ENCODE measurements around the gene MNT.

MNT gene

DNA sequence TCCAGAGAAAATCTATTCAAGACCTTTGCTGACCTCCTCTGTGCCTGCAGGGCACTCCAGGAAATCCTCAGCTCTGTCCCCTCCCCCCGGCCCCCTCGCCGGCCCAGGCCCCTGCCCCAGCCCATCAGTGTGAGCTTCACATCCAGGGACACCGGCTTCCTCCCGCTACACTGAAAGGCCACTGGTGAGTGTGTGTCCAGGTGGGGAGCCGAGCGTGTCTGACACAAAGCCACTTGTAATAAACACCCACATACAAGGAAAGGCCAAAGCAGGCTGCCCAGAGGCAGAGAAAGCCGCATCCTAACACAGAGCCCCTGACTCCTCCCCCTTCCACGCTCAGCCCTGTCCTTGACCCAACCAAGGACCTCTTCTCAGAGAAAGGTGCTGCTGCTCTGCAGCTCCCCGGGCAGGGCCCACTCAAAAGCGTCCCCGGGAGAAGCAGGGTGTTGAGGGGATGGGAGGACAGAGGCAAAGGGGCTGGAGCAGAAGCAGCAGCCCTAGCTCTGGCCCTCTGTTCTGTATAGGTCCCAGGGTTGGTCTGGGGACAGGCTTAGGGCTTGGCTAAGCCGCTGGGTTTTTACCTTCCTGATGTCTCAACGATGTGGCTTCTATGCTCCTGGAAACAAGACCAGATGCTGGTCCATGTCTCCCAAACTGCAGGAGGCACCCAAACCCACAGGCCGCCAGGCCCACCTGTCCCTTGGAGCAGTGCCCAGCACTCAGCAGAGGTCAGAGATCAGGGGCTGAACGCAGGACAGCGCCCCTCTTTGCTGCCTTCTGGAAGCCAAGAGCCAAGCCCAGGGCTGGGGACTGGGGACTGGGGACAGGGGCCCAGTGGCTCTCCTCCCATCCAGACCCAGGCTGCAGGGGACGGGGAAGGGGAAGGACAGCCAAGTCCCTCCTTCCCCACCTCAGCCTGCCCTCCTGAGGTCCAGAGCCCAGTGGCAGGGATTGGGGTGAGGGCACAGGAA, 15.3 kb downstream of the MNT start:
- no peak overlapping the region for H3K4me3 ChIP-seq (replicated peaks; ENCODE audit: low read depth, low read length)
- DNase-seq (ENCODE audit: low read depth), result no peak
- TF ChIP-seq, protein P1, sequence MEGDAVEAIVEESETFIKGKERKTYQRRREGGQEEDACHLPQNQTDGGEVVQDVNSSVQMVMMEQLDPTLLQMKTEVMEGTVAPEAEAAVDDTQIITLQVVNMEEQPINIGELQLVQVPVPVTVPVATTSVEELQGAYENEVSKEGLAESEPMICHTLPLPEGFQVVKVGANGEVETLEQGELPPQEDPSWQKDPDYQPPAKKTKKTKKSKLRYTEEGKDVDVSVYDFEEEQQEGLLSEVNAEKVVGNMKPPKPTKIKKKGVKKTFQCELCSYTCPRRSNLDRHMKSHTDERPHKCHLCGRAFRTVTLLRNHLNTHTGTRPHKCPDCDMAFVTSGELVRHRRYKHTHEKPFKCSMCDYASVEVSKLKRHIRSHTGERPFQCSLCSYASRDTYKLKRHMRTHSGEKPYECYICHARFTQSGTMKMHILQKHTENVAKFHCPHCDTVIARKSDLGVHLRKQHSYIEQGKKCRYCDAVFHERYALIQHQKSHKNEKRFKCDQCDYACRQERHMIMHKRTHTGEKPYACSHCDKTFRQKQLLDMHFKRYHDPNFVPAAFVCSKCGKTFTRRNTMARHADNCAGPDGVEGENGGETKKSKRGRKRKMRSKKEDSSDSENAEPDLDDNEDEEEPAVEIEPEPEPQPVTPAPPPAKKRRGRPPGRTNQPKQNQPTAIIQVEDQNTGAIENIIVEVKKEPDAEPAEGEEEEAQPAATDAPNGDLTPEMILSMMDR (IDR thresholded peaks at IDR 0.05; ENCODE audit: low read length, missing control alignments), result no peak

DNA sequence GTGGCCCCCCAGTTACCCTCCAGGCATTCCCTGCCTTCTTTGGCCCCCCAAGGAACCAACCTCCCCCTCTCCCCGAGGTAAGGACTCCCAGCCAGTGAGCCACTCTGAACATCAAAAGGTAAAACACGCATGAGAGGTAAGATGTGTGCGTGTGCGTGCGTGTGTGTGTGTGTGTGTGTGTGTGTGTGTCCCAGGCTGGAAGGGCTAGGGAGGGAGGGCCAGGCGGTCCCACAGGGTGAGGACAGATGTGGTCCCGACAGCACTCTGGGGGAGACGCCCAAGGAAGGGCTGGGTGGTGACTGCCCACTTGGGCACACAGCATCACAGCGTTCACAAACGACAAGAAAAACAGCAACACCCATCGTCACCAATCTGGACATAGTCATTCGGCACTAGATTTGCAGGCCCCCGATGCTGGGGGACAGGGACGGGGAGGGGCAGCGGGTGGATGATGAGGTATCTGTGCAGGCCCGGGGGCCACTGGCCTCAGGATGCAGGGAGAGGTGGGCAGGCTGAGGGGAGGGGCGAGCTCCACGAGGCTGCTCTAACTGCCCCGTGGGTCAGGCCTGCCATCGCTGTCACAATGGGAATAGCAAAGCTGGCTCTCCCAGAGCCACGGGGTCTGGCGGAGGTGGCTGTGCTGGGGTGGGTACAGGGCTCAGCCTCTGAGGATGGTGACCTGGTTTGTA, 16.3 kb downstream of the MNT start:
- TF ChIP-seq, protein P1 (IDR thresholded peaks at IDR 0.05; ENCODE audit: low read length, missing control alignments), result no peak
- H3K4me3 ChIP-seq (replicated peaks; ENCODE audit: low read depth, low read length), result no peak overlapping the region
- no peak for DNase-seq (ENCODE audit: low read depth)

DNA sequence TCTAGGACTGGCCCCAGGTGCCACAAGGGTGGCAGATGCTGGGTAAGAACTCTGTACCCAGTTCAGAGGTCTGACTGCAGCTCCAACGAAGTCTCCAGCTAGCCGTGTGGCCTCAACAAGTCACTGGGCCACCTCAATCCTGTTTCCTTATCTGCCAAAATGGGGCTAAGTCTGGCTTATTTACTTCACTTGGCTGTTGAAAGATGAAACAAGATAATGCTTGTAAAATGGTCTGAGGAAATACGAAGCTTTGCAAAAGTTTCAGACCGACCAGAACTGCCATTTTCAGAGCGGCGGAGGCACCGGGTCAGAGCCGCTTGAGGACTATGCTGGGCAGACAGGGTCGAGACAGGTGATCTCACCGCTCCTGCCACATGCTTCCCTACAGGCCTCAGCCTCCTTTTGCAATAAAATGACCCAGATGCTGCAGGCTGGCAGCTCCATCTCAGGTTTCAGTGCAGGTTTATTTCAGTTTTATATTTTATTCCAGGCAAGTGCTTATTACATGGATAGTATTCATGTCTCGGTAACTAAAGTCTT, 17.2 kb downstream of the MNT start:
- TF ChIP-seq, protein P1 (IDR thresholded peaks at IDR 0.05; ENCODE audit: low read length, missing control alignments), result no peak
- DNase-seq (ENCODE audit: low read depth), result no peak
- no peak overlapping the region for H3K4me3 ChIP-seq (replicated peaks; ENCODE audit: low read depth, low read length)

DNA sequence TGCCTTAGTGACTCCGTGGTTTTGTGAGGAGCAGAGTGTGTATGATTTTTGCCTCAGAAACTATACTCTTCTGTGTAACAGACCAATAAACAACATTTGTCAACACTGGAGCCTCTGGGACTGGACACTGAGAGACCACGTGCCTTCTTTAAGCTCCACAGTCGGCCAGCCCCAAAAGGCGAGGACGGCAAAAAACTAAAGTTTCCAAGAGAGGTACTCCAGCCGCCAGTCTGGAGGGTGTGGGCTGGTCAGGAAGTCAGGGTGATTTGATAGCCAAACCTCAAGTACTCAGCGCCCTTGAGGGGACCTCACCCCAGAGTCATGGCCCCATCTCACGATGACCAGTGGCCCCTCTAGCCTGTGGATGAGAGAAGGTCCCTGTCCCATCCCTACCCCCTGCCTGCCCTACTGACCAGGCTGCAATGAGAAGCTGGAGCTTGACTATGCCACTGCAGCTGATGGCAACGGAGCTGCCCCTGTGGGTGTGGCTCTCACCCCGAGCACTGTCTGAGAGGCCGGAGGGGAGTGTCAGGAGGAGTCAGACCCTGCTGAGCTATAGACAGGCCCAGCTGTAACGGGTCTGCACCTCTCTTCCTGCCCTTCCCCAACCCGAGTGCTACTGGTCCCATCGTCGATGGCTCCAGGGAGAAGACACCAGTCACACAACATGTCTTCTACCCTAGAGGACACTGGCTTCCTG, 19.8 kb downstream of the MNT start:
- no peak for DNase-seq (ENCODE audit: low read depth)
- TF ChIP-seq, protein P1 (IDR thresholded peaks at IDR 0.05; ENCODE audit: low read length, missing control alignments), result no peak
- no peak overlapping the region for H3K4me3 ChIP-seq (replicated peaks; ENCODE audit: low read depth, low read length)

DNA sequence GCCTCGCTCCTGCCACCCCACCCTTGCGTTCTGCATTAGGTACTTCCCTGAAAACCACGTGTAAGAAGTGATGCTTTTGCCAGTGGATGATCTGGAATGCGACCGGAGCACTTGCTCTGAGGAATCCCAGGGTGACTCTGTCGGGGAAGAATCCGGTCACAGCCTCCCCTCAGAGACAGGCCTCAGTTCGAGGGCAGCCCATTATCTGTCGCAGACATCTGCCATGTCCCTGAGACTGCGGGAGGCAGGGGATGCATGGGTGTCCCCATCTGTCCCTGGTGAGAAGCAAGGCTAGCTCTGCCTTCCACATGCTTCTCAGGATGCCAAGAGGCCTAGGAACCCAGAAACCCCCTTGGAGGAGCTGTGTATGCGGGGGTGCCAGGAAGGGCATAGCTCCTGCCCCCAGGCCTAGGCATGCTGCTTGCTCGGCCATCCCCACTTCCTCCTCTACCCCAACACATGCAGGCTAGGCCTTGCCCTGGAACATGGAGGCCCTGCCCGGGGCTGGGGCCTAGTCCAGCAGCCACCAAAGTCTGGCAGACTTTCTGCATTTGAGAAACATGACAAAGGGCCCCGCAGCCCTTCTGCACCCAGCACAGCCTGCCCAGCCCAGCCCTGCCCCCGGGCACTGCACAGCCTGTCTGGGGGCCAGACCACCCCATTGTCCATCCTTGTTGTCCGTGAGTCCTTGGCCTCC, 20.5 kb downstream of the MNT start:
- TF ChIP-seq, protein P1 (IDR thresholded peaks at IDR 0.05; ENCODE audit: low read length, missing control alignments), result no peak
- no peak overlapping the region for H3K4me3 ChIP-seq (replicated peaks; ENCODE audit: low read depth, low read length)

More for the DNA sequence above, 20.5 kb downstream of the MNT start:
- DNase-seq (ENCODE audit: low read depth), result no peak
